GM12801 (cell line): ENCODE data around the gene SIGMAR1.

Source experiments
- CTCF ChIP-seq: IDR thresholded peaks from one replicate; pipeline ENCODE4 v1.5.1; 2011; ENCODE audit warnings: control low read depth; ENCODE audit not compliant: insufficient read length; ENCODE audit errors: extremely low read depth

SIGMAR1 gene

GRCh38 chr9:34675048-34675714 is 37.6 kb upstream of the SIGMAR1 start:
- TF ChIP-seq CTCF: no peak

DNA sequence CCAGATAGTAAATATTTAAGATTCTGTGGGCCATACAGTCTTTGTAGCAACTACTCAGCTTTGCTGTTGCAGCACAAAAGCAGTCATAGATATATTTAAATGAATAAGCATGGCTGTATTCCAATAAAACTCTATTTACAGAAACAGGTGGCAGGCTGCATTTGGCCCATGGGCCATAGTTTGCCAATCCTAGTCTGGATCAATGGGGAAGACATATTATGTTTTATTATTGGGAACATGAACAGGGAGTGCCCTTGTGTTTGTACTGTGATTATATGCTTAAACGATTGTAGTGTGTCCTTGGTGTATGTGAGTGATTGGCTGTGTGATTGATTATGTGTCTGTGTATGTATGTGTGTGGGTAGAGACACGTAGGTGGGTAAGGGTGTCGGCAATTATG is 36.9 kb upstream of the SIGMAR1 start:
- TF ChIP-seq CTCF: no peak

DNA sequence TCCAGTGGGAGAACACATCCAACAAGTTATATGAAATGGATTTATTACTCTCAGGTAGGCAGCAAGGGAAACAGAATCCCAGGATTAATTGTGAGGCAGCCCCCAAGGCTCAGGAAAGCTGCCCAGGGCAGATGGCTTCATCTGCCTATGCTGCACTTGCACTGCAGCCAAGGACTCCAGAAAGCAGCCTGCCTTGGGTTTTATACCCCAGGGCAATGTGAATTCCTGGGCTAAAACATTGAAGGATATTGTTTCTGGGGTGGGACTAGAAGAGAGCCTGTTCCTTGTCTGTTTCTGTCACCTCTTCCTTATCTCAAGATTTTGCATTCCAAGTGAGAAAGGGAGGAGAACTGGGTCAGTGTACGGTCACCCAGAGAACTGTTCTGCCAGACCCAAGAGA is 33.7 kb upstream of the SIGMAR1 start:
- TF ChIP-seq CTCF: no peak

- no peak for TF ChIP-seq CTCF
These were observed 32.4 kb upstream of the SIGMAR1 start for GRCh38 chr9:34669809-34670562.

DNA sequence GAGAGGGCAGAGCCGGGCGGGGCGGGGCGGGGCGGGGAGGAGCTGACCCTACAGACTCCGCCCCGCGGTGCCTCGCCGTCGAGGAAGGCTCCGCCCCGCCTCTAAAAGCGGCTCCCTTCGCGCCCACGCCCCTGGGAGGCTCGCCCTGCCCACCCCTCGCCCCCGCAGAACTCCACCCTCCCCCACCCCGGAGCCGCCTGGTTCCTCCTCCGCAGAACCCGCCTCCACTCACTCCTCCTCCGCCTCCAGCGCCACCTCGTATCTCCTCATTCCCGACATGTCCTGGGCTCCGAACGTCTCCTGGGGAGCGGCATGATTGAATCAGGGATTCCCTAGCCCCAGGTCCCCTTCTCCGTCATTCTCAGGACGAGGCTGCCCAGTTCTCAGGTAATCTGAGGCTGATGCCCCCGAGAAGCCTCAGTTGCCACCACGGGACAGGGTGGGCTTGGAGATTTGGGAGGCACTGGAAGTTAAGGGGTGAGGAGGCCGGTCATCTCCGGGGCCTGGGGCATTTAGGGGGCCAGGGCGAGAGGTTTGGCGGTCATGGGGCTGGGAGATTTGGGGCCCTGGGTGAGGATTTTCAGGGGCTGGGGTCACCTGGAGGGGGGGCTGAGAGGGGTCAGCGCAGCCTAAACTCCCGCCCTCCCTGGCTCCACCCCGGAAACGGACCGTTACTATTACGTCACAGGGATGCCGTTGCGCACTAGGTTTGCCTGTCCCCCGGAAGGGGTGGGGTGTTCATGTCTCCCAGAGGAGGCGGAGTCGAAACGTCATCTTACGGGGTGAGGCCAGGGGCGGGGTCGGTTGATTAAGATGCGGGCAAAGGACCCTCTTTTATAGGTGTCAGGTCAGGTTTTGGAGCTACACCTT is 28.0 kb upstream of the SIGMAR1 start:
- TF ChIP-seq CTCF: no peak

GRCh38 chr9:34665067-34665380 is 27.4 kb upstream of the SIGMAR1 start:
- TF ChIP-seq CTCF: no peak
